Measurements from ENCODE around the gene CDH8.

Gene CDH8

DNA sequence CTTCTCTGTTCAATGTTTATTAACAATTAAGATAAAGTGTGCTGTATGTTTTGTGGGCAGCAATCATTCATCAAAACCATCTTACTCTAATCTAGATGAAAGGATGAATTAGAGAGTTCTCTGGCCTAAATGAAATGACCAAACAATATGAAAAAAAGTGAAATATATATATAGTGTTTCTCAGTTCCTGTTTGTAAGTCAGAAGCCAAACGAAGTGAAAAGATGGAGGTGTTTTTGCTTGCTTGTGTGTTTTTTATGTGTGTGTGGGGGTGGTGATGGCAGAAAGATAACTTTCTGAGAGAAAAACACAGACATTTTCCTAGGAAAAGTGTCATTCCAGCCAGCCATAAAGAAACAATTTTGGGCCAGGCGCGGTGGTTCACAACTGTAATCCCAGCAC is 138.6 kb downstream of the CDH8 start:
- no peaks in the 10 kb centered on the region for H3K27me3 ChIP-seq (ENCODE audit: control insufficient read depth, insufficient read depth, low read length)
- no peaks in the 10 kb centered on the region; the same call in 1 of the 2 replicates for H3K4me1 ChIP-seq (ENCODE audit: control insufficient read depth, insufficient read depth, low read length)
- H3K36me3 ChIP-seq (ENCODE audit: control insufficient read depth, insufficient read depth, low read length) = no peaks in the 10 kb centered on the region
- H3K9me3 ChIP-seq (ENCODE audit: control insufficient read depth, insufficient read depth, low read length) = no peaks in the 10 kb centered on the region
- no peak overlapping the region for H3K9ac ChIP-seq (ENCODE audit: low read depth, low read length)
- H3K27ac ChIP-seq (ENCODE audit: low read depth, low read length) = no peak overlapping the region
- no peak overlapping the region for H3K4me3 ChIP-seq (ENCODE audit: low read depth, low read length)

DNA sequence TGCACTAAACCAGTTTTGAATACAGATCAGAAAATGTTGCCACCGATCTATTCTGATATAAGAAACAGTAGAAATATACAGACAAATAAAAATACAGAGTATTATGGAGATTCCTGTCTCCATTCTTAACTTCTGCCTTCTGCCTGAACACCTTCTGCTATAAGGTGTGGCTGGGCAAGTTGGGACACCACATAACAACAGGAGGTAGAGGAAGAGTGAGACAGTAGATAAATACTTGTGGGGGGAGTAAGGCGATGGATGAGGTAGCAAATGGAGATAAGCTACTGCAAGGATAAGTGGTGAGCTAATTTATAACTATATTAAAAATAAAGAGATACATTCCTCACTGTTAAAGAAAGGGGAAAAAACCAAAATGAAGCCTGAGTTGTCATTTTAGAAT is 143.7 kb downstream of the CDH8 start:
- Histone ChIP-seq H3K27ac (ENCODE audit: low read depth, low read length) (no peak overlapping the region), H3K27me3 (ENCODE audit: control insufficient read depth, insufficient read depth, low read length) (no peaks in the 10 kb centered on the region), H3K36me3 (ENCODE audit: control insufficient read depth, insufficient read depth, low read length) (no peaks in the 10 kb centered on the region)

DNA sequence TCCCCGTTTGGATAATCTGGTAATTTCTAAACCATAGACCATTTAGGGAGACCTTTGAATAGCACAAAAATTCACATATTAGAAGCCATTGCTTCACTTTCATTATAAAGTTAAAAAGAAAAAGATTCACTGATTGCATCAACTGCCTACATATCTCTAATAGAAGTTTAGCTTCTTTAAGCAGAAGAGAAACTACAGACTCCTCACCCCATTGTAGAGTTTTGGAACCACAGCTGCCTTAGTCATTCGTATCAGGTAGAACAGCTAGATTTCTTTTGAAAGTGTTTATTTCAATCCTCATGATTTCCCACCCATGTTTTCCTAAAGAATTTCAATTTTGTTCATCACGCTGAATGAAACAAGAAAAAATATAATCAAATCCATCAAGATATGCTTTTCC is 144.8 kb downstream of the CDH8 start:
- H3K4me3 ChIP-seq (ENCODE audit: low read depth, low read length) = no peak overlapping the region
- H3K36me3 ChIP-seq (ENCODE audit: control insufficient read depth, insufficient read depth, low read length) = no peaks in the 10 kb centered on the region
- no peak overlapping the region for H3K27ac ChIP-seq (ENCODE audit: low read depth, low read length)
- peaks cover 2% of the 10 kb centered on the region; the same call in 1 of the 2 replicates for H3K4me1 ChIP-seq (ENCODE audit: control insufficient read depth, insufficient read depth, low read length)
- no peaks in the 10 kb centered on the region for H3K9me3 ChIP-seq (ENCODE audit: control insufficient read depth, insufficient read depth, low read length)
- no peak overlapping the region for H3K9ac ChIP-seq (ENCODE audit: low read depth, low read length)
- no peaks in the 10 kb centered on the region for H3K27me3 ChIP-seq (ENCODE audit: control insufficient read depth, insufficient read depth, low read length)

More for the DNA sequence above, 143.7 kb downstream of the CDH8 start:
- Histone ChIP-seq H3K4me3 (ENCODE audit: low read depth, low read length) (no peak overlapping the region), H3K4me1 (ENCODE audit: control insufficient read depth, insufficient read depth, low read length) (peaks cover 2% of the 10 kb centered on the region; the same call in 1 of the 2 replicates), H3K9me3 (ENCODE audit: control insufficient read depth, insufficient read depth, low read length) (no peaks in the 10 kb centered on the region), H3K9ac (ENCODE audit: low read depth, low read length) (no peak overlapping the region)

DNA sequence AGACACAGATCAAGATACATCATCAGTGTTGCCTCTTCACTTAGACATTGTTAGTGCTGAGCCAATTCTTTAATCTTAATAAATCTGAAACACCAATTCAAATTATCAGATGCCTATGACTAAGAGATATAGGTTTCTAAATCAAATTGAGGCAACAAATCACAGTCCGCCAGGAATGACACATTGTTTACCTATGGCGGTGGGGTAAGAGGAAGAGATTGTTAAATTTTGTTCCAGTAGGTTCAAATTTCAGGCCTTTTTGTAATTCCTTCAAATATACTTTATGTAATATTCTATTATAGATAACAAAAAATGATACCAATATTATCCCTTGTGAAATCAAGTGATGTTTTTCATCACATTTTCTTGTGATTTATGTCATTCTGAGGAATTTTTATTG is 145.9 kb downstream of the CDH8 start:
- H3K4me3 ChIP-seq (ENCODE audit: low read depth, low read length) = no peak overlapping the region

DNA sequence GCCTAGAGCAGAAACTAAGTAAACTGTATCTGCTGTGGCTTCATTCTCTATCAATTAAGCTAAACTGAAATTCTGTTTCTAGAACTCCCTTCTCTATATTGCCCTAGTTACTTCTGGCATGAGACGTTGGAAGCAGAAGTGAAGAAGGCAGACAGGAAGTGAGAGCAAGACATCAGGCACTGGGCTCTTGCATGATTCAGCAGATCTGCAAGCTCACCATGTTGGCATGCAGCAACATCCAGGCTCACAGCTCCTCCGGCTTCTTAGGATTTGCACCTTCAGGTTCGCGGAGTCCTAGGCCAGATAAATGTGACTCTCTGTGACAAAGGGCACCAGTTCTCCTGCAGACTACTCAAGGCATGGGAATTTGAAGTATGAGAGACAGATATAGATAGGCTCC is 148.3 kb downstream of the CDH8 start:
- no peaks in the 10 kb centered on the region for H3K9me3 ChIP-seq (ENCODE audit: control insufficient read depth, insufficient read depth, low read length)
- H3K27me3 ChIP-seq (ENCODE audit: control insufficient read depth, insufficient read depth, low read length) = no peaks in the 10 kb centered on the region
- H3K36me3 ChIP-seq (ENCODE audit: control insufficient read depth, insufficient read depth, low read length) = no peaks in the 10 kb centered on the region
- no peak overlapping the region for H3K9ac ChIP-seq (ENCODE audit: low read depth, low read length)
- H3K27ac ChIP-seq (ENCODE audit: low read depth, low read length) = no peak overlapping the region
- H3K4me3 ChIP-seq (ENCODE audit: low read depth, low read length) = no peak overlapping the region
- 0 out of 2 replicates have a peak, but pooled peaks cover 2% of the 10 kb centered on the region for H3K4me1 ChIP-seq (ENCODE audit: control insufficient read depth, insufficient read depth, low read length)

More for the DNA sequence above, 145.9 kb downstream of the CDH8 start:
- Histone ChIP-seq H3K9me3 (ENCODE audit: control insufficient read depth, insufficient read depth, low read length) (no peaks in the 10 kb centered on the region), H3K4me1 (ENCODE audit: control insufficient read depth, insufficient read depth, low read length) (peaks cover 2% of the 10 kb centered on the region; the same call in 1 of the 2 replicates), H3K27ac (ENCODE audit: low read depth, low read length) (no peak overlapping the region), H3K9ac (ENCODE audit: low read depth, low read length) (no peak overlapping the region), H3K36me3 (ENCODE audit: control insufficient read depth, insufficient read depth, low read length) (no peaks in the 10 kb centered on the region), H3K27me3 (ENCODE audit: control insufficient read depth, insufficient read depth, low read length) (no peaks in the 10 kb centered on the region)

DNA sequence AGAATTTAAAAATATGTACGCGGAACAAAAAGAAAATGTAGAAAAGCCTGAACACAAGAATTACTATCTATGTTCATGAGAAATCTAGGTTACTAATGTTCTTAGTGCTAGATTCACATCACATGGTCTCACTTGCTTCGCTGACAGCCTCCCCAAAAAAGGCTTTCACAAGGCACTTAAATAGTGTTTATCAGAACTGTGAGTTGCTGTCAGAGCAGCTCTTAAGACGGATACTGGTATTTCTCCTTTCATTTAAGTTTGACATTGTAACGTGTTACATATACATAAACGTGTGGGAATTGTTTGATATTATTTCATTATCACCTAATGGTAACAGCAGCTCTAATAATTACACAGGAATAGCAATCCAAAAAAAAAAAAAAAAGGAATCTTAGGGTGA is 150.9 kb downstream of the CDH8 start:
- no peak overlapping the region for H3K4me3 ChIP-seq (ENCODE audit: low read depth, low read length)
- H3K9ac ChIP-seq (ENCODE audit: low read depth, low read length) = no peak overlapping the region
- no peaks in the 10 kb centered on the region for H3K9me3 ChIP-seq (ENCODE audit: control insufficient read depth, insufficient read depth, low read length)
- no peak overlapping the region for H3K27ac ChIP-seq (ENCODE audit: low read depth, low read length)
- H3K27me3 ChIP-seq (ENCODE audit: control insufficient read depth, insufficient read depth, low read length) = no peaks in the 10 kb centered on the region
- no peaks in the 10 kb centered on the region for H3K4me1 ChIP-seq (ENCODE audit: control insufficient read depth, insufficient read depth, low read length)
- no peaks in the 10 kb centered on the region; the same call in 1 of the 2 replicates for H3K36me3 ChIP-seq (ENCODE audit: control insufficient read depth, insufficient read depth, low read length)

DNA sequence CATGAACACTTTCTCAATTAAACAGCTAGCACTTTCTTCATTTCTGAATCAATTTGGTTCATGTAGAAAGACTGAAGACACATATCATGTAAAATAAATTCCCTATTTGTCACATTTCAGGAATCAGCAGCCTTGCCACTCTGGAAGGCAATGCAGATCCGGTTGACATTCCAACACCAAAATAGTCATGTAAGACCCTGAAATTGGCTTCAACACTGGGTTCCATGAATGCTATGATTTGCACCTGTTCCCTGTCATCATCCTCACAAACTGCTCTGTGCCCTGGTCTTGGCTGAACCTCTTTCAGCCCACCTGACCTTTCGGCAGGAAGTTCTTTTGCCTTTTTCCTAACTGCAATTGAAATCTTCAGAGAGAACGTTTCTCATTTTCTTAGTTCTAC is 156.9 kb downstream of the CDH8 start:
- Histone ChIP-seq H3K9ac (ENCODE audit: low read depth, low read length) (no peak overlapping the region), H3K36me3 (ENCODE audit: control insufficient read depth, insufficient read depth, low read length) (no peaks in the 10 kb centered on the region; the same call in 1 of the 2 replicates), H3K4me1 (ENCODE audit: control insufficient read depth, insufficient read depth, low read length) (no peaks in the 10 kb centered on the region), H3K4me3 (ENCODE audit: low read depth, low read length) (no peak overlapping the region), H3K27me3 (ENCODE audit: control insufficient read depth, insufficient read depth, low read length) (no peaks in the 10 kb centered on the region), H3K9me3 (ENCODE audit: control insufficient read depth, insufficient read depth, low read length) (no peaks in the 10 kb centered on the region), H3K27ac (ENCODE audit: low read depth, low read length) (no peak overlapping the region)

DNA sequence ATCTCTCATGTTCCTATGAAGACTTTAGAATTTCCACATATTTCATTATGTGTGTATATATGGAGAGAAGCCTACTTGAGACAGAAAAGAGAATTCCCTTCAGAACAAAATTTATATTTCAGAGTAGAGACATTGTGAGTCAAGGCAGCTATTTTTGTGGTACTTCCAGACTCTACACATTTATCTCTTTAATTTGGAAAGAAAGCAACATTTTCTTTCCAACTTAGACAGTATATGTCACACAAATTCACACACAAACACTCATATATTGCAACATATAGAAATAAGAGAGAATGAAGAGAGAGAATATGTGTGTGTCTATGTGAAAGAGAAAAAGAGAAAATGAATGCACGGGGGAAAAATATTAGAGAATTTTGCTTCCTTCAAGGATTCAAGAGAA is 158.8 kb downstream of the CDH8 start:
- no peaks in the 10 kb centered on the region for H3K9me3 ChIP-seq (ENCODE audit: control insufficient read depth, insufficient read depth, low read length)
- H3K27me3 ChIP-seq (ENCODE audit: control insufficient read depth, insufficient read depth, low read length) = no peaks in the 10 kb centered on the region
- no peak overlapping the region for H3K27ac ChIP-seq (ENCODE audit: low read depth, low read length)
- H3K36me3 ChIP-seq (ENCODE audit: control insufficient read depth, insufficient read depth, low read length) = no peaks in the 10 kb centered on the region; the same call in 1 of the 2 replicates
- no peak overlapping the region for H3K9ac ChIP-seq (ENCODE audit: low read depth, low read length)
- peaks cover 13% of the 10 kb centered on the region for H3K4me1 ChIP-seq (ENCODE audit: control insufficient read depth, insufficient read depth, low read length)
- H3K4me3 ChIP-seq (ENCODE audit: low read depth, low read length) = no peak overlapping the region

DNA sequence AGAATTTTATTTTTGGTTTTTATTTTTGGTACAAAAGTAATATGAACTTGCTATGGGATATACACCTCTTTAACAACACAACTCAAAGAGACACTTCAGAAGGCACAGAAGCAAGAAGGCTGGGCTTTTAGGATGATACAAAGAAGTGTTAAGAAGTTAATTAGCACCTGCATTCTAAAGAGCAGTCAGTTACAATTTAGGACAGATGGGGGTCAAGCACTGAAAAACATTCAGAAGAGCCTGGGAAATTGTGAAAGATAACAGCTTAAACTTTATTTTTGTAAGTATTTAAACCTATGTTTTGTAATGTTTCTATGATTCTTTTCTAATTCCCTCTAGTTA is 163.5 kb downstream of the CDH8 start:
- Histone ChIP-seq H3K4me1 (ENCODE audit: control insufficient read depth, insufficient read depth, low read length) (peaks cover 23% of the 10 kb centered on the region), H3K4me3 (ENCODE audit: low read depth, low read length) (peak overlapping the region; percentile 25), H3K9me3 (ENCODE audit: control insufficient read depth, insufficient read depth, low read length) (no peaks in the 10 kb centered on the region), H3K27ac (ENCODE audit: low read depth, low read length) (peak overlapping the region; percentile 90), H3K9ac (ENCODE audit: low read depth, low read length) (peak overlapping the region; percentile 14; the same call in 1 of the 2 replicates), H3K27me3 (ENCODE audit: control insufficient read depth, insufficient read depth, low read length) (no peaks in the 10 kb centered on the region), H3K36me3 (ENCODE audit: control insufficient read depth, insufficient read depth, low read length) (no peaks in the 10 kb centered on the region)

DNA sequence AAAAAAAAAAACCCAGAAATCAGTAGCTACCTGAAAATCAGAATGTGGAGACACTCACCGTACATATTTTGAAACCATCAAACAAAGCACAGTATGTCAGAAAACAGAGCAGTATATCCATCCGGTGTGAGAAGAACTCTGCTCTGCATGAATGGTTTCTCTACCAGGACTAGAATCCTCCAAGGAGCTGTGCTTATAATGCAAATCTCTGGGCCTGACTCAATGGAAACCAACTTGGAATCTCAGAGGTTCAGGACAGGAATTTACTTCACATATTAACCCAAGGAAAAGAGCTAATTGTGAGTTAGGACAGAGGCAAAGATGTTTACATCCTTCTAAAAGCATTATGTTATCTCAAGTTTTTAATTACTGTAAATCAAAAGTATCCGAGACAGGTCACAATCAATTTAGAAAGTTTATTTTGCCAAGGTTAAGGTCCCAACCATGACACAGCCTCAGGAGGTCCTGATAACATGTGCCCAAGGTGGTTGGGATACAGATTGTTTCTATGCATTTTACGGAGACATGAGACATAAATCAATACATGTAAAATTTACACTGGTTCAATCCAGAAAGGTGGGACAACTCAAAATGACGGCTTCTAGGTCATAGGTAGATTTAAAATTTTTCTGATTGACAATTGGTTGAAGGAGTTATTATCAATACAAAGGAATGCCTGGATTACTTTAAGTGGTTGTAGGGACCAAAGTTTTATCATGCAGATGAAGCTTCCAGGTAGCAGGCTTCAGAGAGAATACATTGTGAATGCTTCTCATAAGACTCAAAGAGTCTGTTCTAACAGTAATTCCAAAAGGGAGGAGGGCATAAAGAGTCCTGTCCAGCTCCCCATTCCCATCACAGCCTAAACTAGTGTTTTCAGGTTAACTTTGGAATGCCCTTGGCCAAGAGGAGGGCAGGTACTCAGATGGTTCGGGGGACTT is 164.1 kb downstream of the CDH8 start:
- Histone ChIP-seq H3K27ac (ENCODE audit: low read depth, low read length) (peak overlapping the region; percentile 90), H3K9ac (ENCODE audit: low read depth, low read length) (peak overlapping the region; percentile 50; the same call in 1 of the 2 replicates), H3K36me3 (ENCODE audit: control insufficient read depth, insufficient read depth, low read length) (no peaks in the 10 kb centered on the region), H3K4me1 (ENCODE audit: control insufficient read depth, insufficient read depth, low read length) (peaks cover 29% of the 10 kb centered on the region), H3K4me3 (ENCODE audit: low read depth, low read length) (peak overlapping the region; percentile 34), H3K27me3 (ENCODE audit: control insufficient read depth, insufficient read depth, low read length) (no peaks in the 10 kb centered on the region), H3K9me3 (ENCODE audit: control insufficient read depth, insufficient read depth, low read length) (no peaks in the 10 kb centered on the region)

Measured in HUES48 (cell line).